ENCODE data around the gene ADGRL2.
A peak's percentile ranks its signal among the peaks of the same experiment; 100 is the strongest.

Gene ADGRL2

GRCh38 chr1:81832573-81832972 lies 31.8 kb downstream of the ADGRL2 start:
- Mint-ChIP-seq H3K27ac (no peak overlapping the region), H3K4me3 (no peak overlapping the region), H3K9me3 (no peaks in the 10 kb centered on the region), H3K4me1 (no peaks in the 10 kb centered on the region), H3K27me3 (no peaks in the 10 kb centered on the region)
- DNase-seq (no peak), ATAC-seq (no peak)

GRCh38 chr1:81833722-81834121 lies 33.0 kb downstream of the ADGRL2 start:
- no peak for DNase-seq
- Mint-ChIP-seq H3K9me3 (no peaks in the 10 kb centered on the region), H3K4me3 (no peak overlapping the region)

GRCh38 chr1:81834268-81834667 lies 33.5 kb downstream of the ADGRL2 start:
- Mint-ChIP-seq H3K4me3 (no peak overlapping the region), H3K27me3 (no peaks in the 10 kb centered on the region), H3K9me3 (no peaks in the 10 kb centered on the region), H3K27ac (no peak overlapping the region), H3K4me1 (no peaks in the 10 kb centered on the region)
- ATAC-seq (no peak), DNase-seq (no peak)

More at GRCh38 chr1:81833722-81834121, 33.0 kb downstream of the ADGRL2 start:
- peak overlapping the region in 1 of 2 donors; percentile 80 for H3K27ac Mint-ChIP-seq
- no peak for ATAC-seq
- H3K4me1 Mint-ChIP-seq, result no peaks in the 10 kb centered on the region
- no peaks in the 10 kb centered on the region for H3K27me3 Mint-ChIP-seq

GRCh38 chr1:81834921-81835698 lies 34.4 kb downstream of the ADGRL2 start:
- H3K27ac Mint-ChIP-seq, result no peak overlapping the region
- H3K4me3 Mint-ChIP-seq, result no peak overlapping the region
- no peaks in the 10 kb centered on the region for H3K4me1 Mint-ChIP-seq
- H3K27me3 Mint-ChIP-seq, result no peaks in the 10 kb centered on the region
- ATAC-seq, result no peak
- H3K9me3 Mint-ChIP-seq, result no peaks in the 10 kb centered on the region
- DNase-seq, result no peak

- Mint-ChIP-seq H3K27ac (no peak overlapping the region), H3K4me3 (no peak overlapping the region), H3K27me3 (no peaks in the 10 kb centered on the region), H3K4me1 (no peaks in the 10 kb centered on the region), H3K9me3 (no peaks in the 10 kb centered on the region)
- ATAC-seq (no peak), DNase-seq (no peak)
These were observed 35.4 kb downstream of the ADGRL2 start for GRCh38 chr1:81836007-81836626.

- no peak overlapping the region for H3K27ac Mint-ChIP-seq
These were observed 38.0 kb downstream of the ADGRL2 start for GRCh38 chr1:81838600-81839218.

GRCh38 chr1:81840805-81841204 lies 40.1 kb downstream of the ADGRL2 start:
- Mint-ChIP-seq H3K9me3 (peaks cover 0 to 5% of the 10 kb centered on the region in 2 donors), H3K27ac (no peak overlapping the region), H3K27me3 (no peaks in the 10 kb centered on the region), H3K4me1 (no peaks in the 10 kb centered on the region), H3K4me3 (no peak overlapping the region)
- no peak for DNase-seq
- ATAC-seq, result no peak

More at GRCh38 chr1:81838600-81839218, 38.0 kb downstream of the ADGRL2 start:
- Mint-ChIP-seq H3K27me3 (no peaks in the 10 kb centered on the region), H3K4me1 (no peaks in the 10 kb centered on the region), H3K4me3 (no peak overlapping the region), H3K9me3 (peaks cover 0 to 5% of the 10 kb centered on the region in 2 donors)
- DNase-seq (no peak), ATAC-seq (no peak)

- H3K9me3 Mint-ChIP-seq, result peaks cover 0 to 5% of the 10 kb centered on the region in 2 donors
- H3K4me1 Mint-ChIP-seq, result no peaks in the 10 kb centered on the region
- DNase-seq (no peak), ATAC-seq (no peak)
- no peaks in the 10 kb centered on the region for H3K27me3 Mint-ChIP-seq
- no peak overlapping the region for H3K27ac Mint-ChIP-seq
- no peak overlapping the region for H3K4me3 Mint-ChIP-seq
These were observed 41.1 kb downstream of the ADGRL2 start for GRCh38 chr1:81841795-81842194.

GRCh38 chr1:81844477-81844876 lies 43.7 kb downstream of the ADGRL2 start:
- no peak for ATAC-seq
- Mint-ChIP-seq H3K9me3 (peaks cover 0 to 5% of the 10 kb centered on the region in 2 donors), H3K4me1 (no peaks in the 10 kb centered on the region), H3K27me3 (no peaks in the 10 kb centered on the region), H3K27ac (no peak overlapping the region), H3K4me3 (no peak overlapping the region)
- no peak for DNase-seq

- DNase-seq (no peak), ATAC-seq (no peak)
- Mint-ChIP-seq H3K27me3 (no peaks in the 10 kb centered on the region), H3K9me3 (peaks cover 0 to 4% of the 10 kb centered on the region in 2 donors), H3K4me3 (no peak overlapping the region), H3K4me1 (no peaks in the 10 kb centered on the region), H3K27ac (no peak overlapping the region)
These were observed 45.9 kb downstream of the ADGRL2 start for GRCh38 chr1:81846630-81847029.

GRCh38 chr1:81847063-81847462 lies 46.3 kb downstream of the ADGRL2 start:
- H3K27ac Mint-ChIP-seq, result no peak overlapping the region

GRCh38 chr1:81848880-81849682 lies 48.3 kb downstream of the ADGRL2 start:
- H3K27me3 Mint-ChIP-seq, result no peaks in the 10 kb centered on the region
- no peak for DNase-seq
- no peak overlapping the region for H3K27ac Mint-ChIP-seq
- no peaks in the 10 kb centered on the region for H3K4me1 Mint-ChIP-seq
- no peaks in the 10 kb centered on the region for H3K9me3 Mint-ChIP-seq
- H3K4me3 Mint-ChIP-seq, result no peak overlapping the region
- ATAC-seq, result no peak

More at GRCh38 chr1:81847063-81847462, 46.3 kb downstream of the ADGRL2 start:
- Mint-ChIP-seq H3K4me3 (no peak overlapping the region), H3K4me1 (no peaks in the 10 kb centered on the region), H3K27me3 (no peaks in the 10 kb centered on the region), H3K9me3 (no peaks in the 10 kb centered on the region)
- DNase-seq (no peak), ATAC-seq (no peak)

GRCh38 chr1:81850031-81850430 lies 49.3 kb downstream of the ADGRL2 start:
- Mint-ChIP-seq H3K27me3 (no peaks in the 10 kb centered on the region), H3K4me3 (no peak overlapping the region), H3K4me1 (no peaks in the 10 kb centered on the region), H3K27ac (no peak overlapping the region), H3K9me3 (no peaks in the 10 kb centered on the region)
- ATAC-seq (no peak), DNase-seq (no peak)

GRCh38 chr1:81850495-81850894 lies 49.8 kb downstream of the ADGRL2 start:
- ATAC-seq, result no peak
- Mint-ChIP-seq H3K9me3 (no peaks in the 10 kb centered on the region), H3K4me3 (no peak overlapping the region)

GRCh38 chr1:81851217-81851616 lies 50.5 kb downstream of the ADGRL2 start:
- no peaks in the 10 kb centered on the region for H3K4me1 Mint-ChIP-seq
- no peak for DNase-seq
- ATAC-seq, result no peak
- no peaks in the 10 kb centered on the region for H3K27me3 Mint-ChIP-seq
- no peak overlapping the region for H3K4me3 Mint-ChIP-seq
- H3K27ac Mint-ChIP-seq, result no peak overlapping the region
- no peaks in the 10 kb centered on the region for H3K9me3 Mint-ChIP-seq

More at GRCh38 chr1:81850495-81850894, 49.8 kb downstream of the ADGRL2 start:
- Mint-ChIP-seq H3K27ac (no peak overlapping the region), H3K4me1 (no peaks in the 10 kb centered on the region), H3K27me3 (no peaks in the 10 kb centered on the region)
- no peak for DNase-seq

Data from stimulated activated naive CD8-positive, alpha-beta T cell treated with anti-CD3 and anti-CD28 coated beads, Interleukin-15, amount 100 ng/mL, for 72 hours (primary cell).